NCI-H2196 treated with DMSO at 0.1 percent for 48 hours (cell line): ENCODE data around the gene GDI1.

Source experiments
- DNase-seq: peaks from one replicate; lab custom pipeline; 2025; ENCODE audit not compliant: unreplicated experiment; lab: John Stamatoyannopoulos, UW

The GDI1 gene

GRCh38 chrX:154478728-154479622 is 42.0 kb downstream of the GDI1 start, which contains the start of gene LAGE3:
Gene LAGE3 (minus strand): TSS chrX:154479281. CDS start chrX:154478915, 366 bp downstream.
- peak; percentile 70 for DNase-seq

- no peak for DNase-seq
Measured at GRCh38 chrX:154481195-154481594, 44.2 kb downstream of the GDI1 start.

- DNase-seq, result no peak
Measured at GRCh38 chrX:154481911-154482601, 45.1 kb downstream of the GDI1 start.

GRCh38 chrX:154482786-154483185 is 45.8 kb downstream of the GDI1 start:
- DNase-seq, result no peak

GRCh38 chrX:154483325-154483724 is 46.4 kb downstream of the GDI1 start:
- no peak for DNase-seq

GRCh38 chrX:154484255-154485149 is 47.5 kb downstream of the GDI1 start:
- no peak for DNase-seq

GRCh38 chrX:154485150-154486051 is 48.4 kb downstream of the GDI1 start:
- DNase-seq, result no peak

- no peak for DNase-seq
Measured at GRCh38 chrX:154486052-154486395, 49.1 kb downstream of the GDI1 start.

- DNase-seq, result peak; percentile 18
Measured at GRCh38 chrX:154486396-154487207, 49.6 kb downstream of the GDI1 start, which contains the start of gene UBL4A. Gene UBL4A (minus strand): TSS chrX:154486615. CDS start chrX:154486584, 31 bp downstream.

- DNase-seq, result no peak
Measured at GRCh38 chrX:154487518-154488290, 50.8 kb downstream of the GDI1 start.

- no peak for DNase-seq
Measured at GRCh38 chrX:154488336-154489075, 51.6 kb downstream of the GDI1 start.

- no peak for DNase-seq
Measured at GRCh38 chrX:154489182-154489581, 52.2 kb downstream of the GDI1 start.

- no peak for DNase-seq
Measured at GRCh38 chrX:154490021-154490413, 53.1 kb downstream of the GDI1 start.

- peak; percentile 60 for DNase-seq
Measured at GRCh38 chrX:154490414-154491083, 53.6 kb downstream of the GDI1 start, which contains the start of gene SLC10A3. Gene SLC10A3 (minus strand): TSS chrX:154490629. CDS start chrX:154488940, 1,689 bp downstream.
